ENCODE measurements around the gene NEURL1. TPM values are rescaled to one million over a fixed set of nuclear protein-coding genes. Genes with fewer than 3 reads are reported as not detected.
A peak's percentile ranks its signal among the peaks of the same experiment; 100 is the strongest.

Gene NEURL1
- total and polyA plus RNA-seq, 10 of the 15 experiments (the other 5 are each of a cell fraction or from before 2014, with no cell fraction given): 0.02 to 0.05 (median 0.05) TPM; not detected in 6

DNA sequence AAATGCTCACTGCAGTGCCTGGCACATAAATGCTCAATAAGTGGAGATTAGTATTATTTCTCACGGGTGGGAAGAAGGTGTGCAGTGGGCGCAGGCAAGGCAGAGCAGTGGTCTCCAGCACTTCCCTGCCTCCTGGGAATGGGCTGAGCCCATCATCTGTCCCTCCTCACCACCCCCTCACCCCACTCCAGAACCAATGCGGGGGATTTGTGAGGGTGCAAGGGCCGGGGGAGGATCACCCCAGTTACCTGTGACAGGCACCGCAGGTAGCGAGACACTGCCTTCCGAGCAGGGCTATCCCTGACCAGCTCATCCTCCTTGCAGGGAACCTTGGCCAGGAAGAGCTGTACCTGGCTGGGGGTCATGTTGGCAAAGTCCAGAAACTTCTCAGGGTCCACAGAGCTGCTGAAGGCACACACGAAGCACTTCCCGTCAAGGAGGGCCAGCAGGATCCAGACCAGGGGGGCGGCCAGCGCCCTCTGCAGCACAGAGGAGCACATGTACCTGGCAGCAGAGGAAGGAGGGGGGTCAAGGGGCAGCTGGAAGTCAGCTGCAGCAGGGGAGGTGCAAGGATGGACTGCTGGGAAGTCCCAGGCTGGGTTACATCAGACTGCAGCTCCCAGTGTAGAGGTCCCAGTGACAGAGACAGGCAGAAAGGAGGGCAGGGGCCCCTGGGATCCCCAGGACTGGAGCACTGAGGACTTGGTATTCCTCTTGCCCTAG lies 17.3 kb upstream of the NEURL1 start:
- Histone ChIP-seq H3K4me1 (ENCODE audit: control insufficient read depth, insufficient read depth, low read length) (peaks cover 29% of the 10 kb centered on the region), H3K36me3 (ENCODE audit: control insufficient read depth in 2 of 2, insufficient read depth in 2 of 2, low read length in 1 of 2) (no peaks in the 10 kb centered on the region), H3K79me2 (ENCODE audit: control insufficient read depth, insufficient read depth, low read length) (no peaks in the 10 kb centered on the region), H3K9me3 (replicated peaks; ENCODE audit: control insufficient read depth, insufficient read depth, low read length) (no peaks in the 10 kb centered on the region), H3K27ac (ENCODE audit: control insufficient read depth, insufficient read depth) (no peak overlapping the region), H4K20me1 (ENCODE audit: control insufficient read depth, insufficient read depth) (no peaks in the 10 kb centered on the region), H3K27me3 (replicated peaks in 1 of 2; ENCODE audit: control insufficient read depth in 2 of 2, insufficient read depth in 2 of 2, low read length in 1 of 2) (no peaks in the 10 kb centered on the region), H2AFZ (ENCODE audit: control insufficient read depth, low read depth, low read length) (peak overlapping the region; percentile 27), H3K9ac (ENCODE audit: control insufficient read depth, insufficient read depth, low read length) (peak overlapping the region; percentile 14; the same call in 1 of the 2 replicates), H3K4me2 (ENCODE audit: control insufficient read depth, insufficient read depth) (no peak overlapping the region), H3K4me3 (no peak overlapping the region)
- RAD21 ChIA-PET (ENCODE audit: unreplicated experiment): interaction anchor here (0.7 to 4.7 kb wide), 15 partner anchors 9 to 826 kb away, joined by 3 to 73 read pairs (median 4); partner anchors contain the start of genes CALHM1 and CALHM2
- BruUV-seq (replicated peaks): no TSS peak
- intact Hi-C loops (cut with micrococcal nuclease; ENCODE audit: unreplicated experiment): no loop called here
- POLR2A ChIA-PET: interaction anchor here (1.1 to 3.8 kb wide), 6 partner anchors 10 to 57 kb away, joined by 3 to 35 read pairs (median 11); partner anchors contain the start of genes CALHM1 and CALHM2
- FAIRE-seq (peak; percentile 56), DNase-seq (ENCODE audit: low read depth, low spot score) (no peak), ATAC-seq (peak; percentile 80)
- WGBS (ENCODE audit: insufficient coverage, insufficient replicate concordance, low lambda C conversion rate, missing lambda C conversion rate): 83% methylated on average over 11 of the region's 11 CpGs
- SMC1A ChIA-PET (ENCODE audit: uncharacterized antibody, unreplicated experiment): interaction anchor here (0.7 to 9.8 kb wide), 18 partner anchors 9 to 215 kb away, joined by 3 to 124 read pairs (median 6); partner anchors contain the start of genes CALHM1 and CALHM2
- CTCF ChIA-PET: interaction anchor here (0.6 to 10.6 kb wide), 26 partner anchors 9 to 408 kb away, joined by 3 to 195 read pairs (median 4); partner anchors contain the start of genes CALHM1, CALHM2, NEURL1 and NT5C2
- in situ Hi-C loops (cut with MboI): loop anchor here (5.0 kb wide), 1 partner anchor 59 kb away; no protein-coding TSS in a partner anchor
- no peak for TF ChIP-seq NFXL1 (IDR thresholded peaks at IDR 0.05; ENCODE audit: borderline replicate concordance)
- TF ChIP-seq TBL1XR1 (IDR thresholded peaks at IDR 0.05; ENCODE audit: low read depth, low read length): no peak
- TF ChIP-seq BMI1 (IDR thresholded peaks at IDR 0.05; ENCODE audit: borderline replicate concordance): no peak
- no peak for TF ChIP-seq CREM (IDR thresholded peaks at IDR 0.05; ENCODE audit: low read depth)
- TF ChIP-seq, protein P1, sequence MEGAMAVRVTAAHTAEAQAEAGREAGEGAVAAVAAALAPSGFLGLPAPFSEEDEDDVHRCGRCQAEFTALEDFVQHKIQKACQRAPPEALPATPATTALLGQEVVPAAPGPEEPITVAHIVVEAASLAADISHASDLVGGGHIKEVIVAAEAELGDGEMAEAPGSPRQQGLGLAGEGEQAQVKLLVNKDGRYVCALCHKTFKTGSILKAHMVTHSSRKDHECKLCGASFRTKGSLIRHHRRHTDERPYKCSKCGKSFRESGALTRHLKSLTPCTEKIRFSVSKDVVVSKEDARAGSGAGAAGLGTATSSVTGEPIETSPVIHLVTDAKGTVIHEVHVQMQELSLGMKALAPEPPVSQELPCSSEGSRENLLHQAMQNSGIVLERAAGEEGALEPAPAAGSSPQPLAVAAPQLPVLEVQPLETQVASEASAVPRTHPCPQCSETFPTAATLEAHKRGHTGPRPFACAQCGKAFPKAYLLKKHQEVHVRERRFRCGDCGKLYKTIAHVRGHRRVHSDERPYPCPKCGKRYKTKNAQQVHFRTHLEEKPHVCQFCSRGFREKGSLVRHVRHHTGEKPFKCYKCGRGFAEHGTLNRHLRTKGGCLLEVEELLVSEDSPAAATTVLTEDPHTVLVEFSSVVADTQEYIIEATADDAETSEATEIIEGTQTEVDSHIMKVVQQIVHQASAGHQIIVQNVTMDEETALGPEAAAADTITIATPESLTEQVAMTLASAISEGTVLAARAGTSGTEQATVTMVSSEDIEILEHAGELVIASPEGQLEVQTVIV (IDR thresholded peaks at IDR 0.05; ENCODE audit: borderline replicate concordance, partially characterized antibody): no peak
- TF ChIP-seq, protein P2, sequence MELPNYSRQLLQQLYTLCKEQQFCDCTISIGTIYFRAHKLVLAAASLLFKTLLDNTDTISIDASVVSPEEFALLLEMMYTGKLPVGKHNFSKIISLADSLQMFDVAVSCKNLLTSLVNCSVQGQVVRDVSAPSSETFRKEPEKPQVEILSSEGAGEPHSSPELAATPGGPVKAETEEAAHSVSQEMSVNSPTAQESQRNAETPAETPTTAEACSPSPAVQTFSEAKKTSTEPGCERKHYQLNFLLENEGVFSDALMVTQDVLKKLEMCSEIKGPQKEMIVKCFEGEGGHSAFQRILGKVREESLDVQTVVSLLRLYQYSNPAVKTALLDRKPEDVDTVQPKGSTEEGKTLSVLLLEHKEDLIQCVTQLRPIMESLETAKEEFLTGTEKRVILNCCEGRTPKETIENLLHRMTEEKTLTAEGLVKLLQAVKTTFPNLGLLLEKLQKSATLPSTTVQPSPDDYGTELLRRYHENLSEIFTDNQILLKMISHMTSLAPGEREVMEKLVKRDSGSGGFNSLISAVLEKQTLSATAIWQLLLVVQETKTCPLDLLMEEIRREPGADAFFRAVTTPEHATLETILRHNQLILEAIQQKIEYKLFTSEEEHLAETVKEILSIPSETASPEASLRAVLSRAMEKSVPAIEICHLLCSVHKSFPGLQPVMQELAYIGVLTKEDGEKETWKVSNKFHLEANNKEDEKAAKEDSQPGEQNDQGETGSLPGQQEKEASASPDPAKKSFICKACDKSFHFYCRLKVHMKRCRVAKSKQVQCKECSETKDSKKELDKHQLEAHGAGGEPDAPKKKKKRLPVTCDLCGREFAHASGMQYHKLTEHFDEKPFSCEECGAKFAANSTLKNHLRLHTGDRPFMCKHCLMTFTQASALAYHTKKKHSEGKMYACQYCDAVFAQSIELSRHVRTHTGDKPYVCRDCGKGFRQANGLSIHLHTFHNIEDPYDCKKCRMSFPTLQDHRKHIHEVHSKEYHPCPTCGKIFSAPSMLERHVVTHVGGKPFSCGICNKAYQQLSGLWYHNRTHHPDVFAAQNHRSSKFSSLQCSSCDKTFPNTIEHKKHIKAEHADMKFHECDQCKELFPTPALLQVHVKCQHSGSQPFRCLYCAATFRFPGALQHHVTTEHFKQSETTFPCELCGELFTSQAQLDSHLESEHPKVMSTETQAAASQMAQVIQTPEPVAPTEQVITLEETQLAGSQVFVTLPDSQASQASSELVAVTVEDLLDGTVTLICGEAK (IDR thresholded peaks at IDR 0.05; ENCODE audit: borderline replicate concordance): no peak
- TF ChIP-seq EP300 (IDR thresholded peaks at IDR 0.05; ENCODE audit: borderline replicate concordance in 1 of 2, control insufficient read depth in 1 of 2, low read depth in 2 of 2, low read length in 2 of 2): no peak
- no peak for TF ChIP-seq RUNX3 (IDR thresholded peaks at IDR 0.05; ENCODE audit: low read length)
- no peak for TF ChIP-seq HDAC6 (IDR thresholded peaks at IDR 0.05; ENCODE audit: unreplicated experiment)
- TF ChIP-seq, protein P3, sequence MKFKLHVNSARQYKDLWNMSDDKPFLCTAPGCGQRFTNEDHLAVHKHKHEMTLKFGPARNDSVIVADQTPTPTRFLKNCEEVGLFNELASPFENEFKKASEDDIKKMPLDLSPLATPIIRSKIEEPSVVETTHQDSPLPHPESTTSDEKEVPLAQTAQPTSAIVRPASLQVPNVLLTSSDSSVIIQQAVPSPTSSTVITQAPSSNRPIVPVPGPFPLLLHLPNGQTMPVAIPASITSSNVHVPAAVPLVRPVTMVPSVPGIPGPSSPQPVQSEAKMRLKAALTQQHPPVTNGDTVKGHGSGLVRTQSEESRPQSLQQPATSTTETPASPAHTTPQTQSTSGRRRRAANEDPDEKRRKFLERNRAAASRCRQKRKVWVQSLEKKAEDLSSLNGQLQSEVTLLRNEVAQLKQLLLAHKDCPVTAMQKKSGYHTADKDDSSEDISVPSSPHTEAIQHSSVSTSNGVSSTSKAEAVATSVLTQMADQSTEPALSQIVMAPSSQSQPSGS (IDR thresholded peaks at IDR 0.05; ENCODE audit: low read length): no peak
- TF ChIP-seq IKZF1 (conservative IDR thresholded peaks at IDR 0.05): peak; percentile 56; the same call in 1 of the 2 replicates
- TF ChIP-seq, protein P4, sequence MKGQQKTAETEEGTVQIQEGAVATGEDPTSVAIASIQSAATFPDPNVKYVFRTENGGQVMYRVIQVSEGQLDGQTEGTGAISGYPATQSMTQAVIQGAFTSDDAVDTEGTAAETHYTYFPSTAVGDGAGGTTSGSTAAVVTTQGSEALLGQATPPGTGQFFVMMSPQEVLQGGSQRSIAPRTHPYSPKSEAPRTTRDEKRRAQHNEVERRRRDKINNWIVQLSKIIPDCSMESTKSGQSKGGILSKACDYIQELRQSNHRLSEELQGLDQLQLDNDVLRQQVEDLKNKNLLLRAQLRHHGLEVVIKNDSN (IDR thresholded peaks at IDR 0.05; ENCODE audit: borderline replicate concordance, extremely low read length, insufficient read depth, low read depth, low read length): no peak

All from GM12878 (cell line).